GM18861 (cell line): Measurements from ENCODE around the gene MTA3.

Source experiments
- ATAC-seq: cut with Tn5 transposase; IDR thresholded peaks from one replicate; pipeline ENCODE4 v1.9.1; 2021; ENCODE audit not compliant: unreplicated experiment

MTA3 gene

GRCh38 chr2:42658306-42658705 lies 89.9 kb downstream of the MTA3 start:
- ATAC-seq: no peak

DNA sequence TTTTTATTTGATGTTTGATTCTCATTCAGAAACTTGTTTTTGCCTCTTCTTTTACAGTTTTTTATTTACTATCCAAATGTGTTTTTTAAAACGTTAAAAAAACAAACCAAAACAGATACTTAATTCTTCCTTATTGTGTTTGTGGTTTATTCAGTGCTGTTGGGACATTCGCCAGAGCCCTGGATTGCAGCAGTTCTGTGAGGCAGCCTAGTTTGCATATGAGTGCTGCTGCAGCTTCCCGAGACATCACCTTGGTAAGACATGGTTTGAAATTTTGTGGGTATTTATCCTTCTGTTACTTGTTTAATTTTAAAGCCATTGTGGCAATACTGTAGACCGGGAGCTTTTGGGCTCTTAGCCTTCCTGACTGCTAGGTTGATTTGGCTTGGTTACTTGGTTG lies 91.2 kb downstream of the MTA3 start:
- ATAC-seq: no peak

GRCh38 chr2:42663106-42663780 lies 94.8 kb downstream of the MTA3 start:
- peak; percentile 77 for ATAC-seq

DNA sequence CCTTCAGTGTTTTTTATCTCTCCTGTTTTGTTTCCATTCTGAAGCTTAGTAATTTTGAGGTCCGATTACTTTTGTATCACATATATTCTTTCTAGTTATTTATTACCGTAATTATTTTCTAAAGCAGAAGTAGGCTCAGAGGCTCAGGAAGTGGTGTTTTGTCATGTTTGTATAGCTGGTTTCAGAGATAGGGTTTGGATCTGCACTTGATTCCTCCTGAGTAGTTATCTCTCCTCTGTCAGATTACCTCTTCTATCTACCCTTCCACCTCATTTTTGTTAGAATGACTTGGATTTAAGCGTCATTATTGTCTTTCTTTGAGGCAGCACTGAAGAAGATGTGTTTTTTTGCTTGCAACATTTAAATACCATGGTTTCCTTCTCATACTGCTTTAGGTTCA lies 95.4 kb downstream of the MTA3 start:
- ATAC-seq: peak; percentile 54

- no peak for ATAC-seq
Observed at GRCh38 chr2:42673989-42674579, 105.7 kb downstream of the MTA3 start.

DNA sequence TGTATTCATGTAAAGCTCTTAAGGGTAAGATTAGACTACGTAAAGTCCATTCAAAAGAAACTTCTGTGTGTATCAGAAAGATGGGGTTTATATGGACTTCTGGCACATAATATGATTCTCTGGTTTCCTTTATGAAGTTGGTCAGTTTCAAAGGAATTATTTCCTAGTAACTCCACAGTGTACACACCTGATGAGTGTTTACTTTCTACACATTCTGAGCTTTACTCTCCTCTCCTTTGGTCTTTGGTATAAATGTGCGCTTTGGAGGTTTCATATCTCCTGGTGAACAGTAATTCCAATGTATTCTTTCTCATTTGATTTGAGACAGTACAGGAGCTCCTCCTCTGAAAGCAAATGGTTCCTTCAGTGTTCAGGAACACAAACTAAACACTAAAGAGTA lies 107.4 kb downstream of the MTA3 start:
- no peak for ATAC-seq

GRCh38 chr2:42685303-42685702 lies 116.9 kb downstream of the MTA3 start:
- no peak for ATAC-seq

GRCh38 chr2:42693013-42693615 lies 124.7 kb downstream of the MTA3 start:
- ATAC-seq: no peak

DNA sequence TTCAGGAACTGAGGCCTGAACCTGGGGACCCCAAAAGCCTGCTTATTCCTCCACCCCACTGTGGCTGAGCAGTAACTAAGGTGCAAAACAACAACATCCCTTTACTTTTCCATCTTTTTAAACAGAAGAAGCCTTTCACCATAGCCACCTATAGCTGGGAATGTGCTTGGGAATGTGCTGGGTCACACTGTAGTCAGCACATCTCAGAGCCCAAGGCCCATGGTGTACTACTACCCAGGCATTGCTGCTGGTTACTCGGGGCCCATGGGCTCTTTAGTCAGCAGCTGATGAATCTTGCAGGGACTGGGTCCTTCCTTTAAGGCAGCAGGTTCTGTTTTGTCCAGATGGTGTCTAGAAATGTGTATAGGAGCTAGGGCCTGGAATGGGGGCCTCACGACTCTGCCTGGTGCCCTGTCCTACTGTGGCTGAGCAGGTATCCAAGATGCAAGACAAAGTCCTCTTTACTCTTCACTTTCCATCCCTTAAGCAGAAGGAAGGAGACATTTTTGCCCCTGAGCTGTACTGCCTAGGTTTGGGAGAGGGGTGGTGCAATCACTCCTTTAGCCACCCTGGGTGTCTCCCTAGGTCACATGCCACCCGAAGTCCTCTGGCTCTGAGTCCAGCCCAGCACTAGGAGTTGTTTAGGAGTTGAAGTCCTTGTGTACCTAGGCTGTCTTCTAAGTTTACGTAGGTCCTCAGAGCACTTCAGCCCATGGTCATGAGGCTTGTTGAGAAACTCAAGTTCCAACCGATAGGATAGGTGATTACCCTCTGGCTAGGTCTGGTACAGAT lies 125.5 kb downstream of the MTA3 start:
- ATAC-seq: no peak

DNA sequence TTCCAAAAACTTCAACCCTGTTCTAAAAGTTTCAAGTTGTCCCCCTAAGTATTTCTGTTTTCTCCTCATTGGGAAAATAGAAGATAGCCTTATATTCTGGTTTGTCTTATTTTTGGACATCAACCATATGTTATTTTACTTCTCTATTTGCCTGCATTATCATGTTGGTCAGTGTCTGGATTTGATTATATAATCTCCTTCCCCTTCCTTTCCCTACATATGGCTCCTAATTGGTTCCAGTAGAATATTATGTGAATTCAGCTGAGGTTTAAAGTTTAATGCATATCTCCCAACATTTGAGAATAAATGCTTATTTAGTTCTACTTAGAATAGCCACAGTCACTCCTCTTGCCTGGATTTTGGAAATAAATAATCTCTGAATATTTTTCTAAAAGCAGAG lies 128.6 kb downstream of the MTA3 start:
- ATAC-seq: no peak

DNA sequence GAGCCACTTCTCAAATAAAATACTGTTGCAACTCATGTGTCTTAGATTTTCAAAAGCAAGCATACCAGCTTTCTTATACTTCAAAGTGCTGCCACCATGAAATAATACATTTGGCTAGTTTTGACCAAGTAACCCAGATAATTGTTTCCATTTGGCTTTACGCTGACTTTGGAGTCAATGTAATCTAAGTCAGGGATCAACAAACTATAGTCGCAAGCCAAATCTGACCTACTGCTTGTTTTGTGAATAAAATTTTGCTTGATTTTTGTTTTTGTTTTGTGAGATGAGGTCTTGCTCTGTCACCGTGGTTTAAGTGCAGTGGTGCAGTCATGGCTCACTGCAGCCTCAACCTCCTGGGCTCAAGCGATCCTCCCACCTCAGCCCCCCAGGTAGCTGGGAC lies 130.5 kb downstream of the MTA3 start:
- ATAC-seq: no peak

DNA sequence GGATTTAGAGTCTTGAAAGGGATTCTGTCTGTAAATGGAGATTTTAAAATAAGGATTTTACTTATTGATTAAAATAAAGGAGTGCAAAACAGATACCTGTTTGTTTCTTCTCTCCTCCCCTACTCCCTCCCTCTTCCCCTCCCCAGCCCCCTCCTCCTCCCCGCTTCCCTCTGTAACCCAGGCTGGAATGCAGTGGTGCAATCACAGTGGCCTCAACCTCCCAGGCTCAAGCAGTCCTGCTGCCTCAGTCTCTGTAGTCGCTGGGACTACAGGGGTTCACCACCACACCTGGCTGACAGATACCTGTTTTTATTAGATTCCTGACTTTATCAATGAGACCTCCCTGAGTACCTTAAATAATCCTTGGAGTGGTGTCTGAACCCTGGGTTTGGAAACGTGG lies 138.4 kb downstream of the MTA3 start:
- ATAC-seq: no peak

- ATAC-seq: no peak
Observed at GRCh38 chr2:42708179-42708578, 139.7 kb downstream of the MTA3 start.

GRCh38 chr2:42711896-42712295 lies 143.5 kb downstream of the MTA3 start:
- no peak for ATAC-seq

DNA sequence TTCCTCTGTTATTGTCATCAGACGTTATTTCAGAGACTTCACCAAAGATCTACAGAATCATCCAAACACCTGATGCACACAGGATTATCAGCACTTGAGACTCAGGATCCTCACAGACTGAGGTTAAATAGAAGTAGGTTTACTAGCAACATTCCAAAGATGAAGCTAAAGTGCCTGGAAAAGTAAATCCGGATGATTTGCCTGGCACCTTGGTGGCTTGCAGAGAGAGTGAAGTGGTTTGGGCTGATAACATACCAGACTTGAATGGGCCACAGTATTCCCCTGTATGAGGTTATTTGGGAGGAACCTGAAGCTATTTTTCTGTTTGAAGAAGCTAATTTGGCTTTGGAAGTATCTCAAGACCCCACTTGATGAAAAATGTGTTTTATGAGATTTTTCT lies 144.5 kb downstream of the MTA3 start:
- ATAC-seq: no peak

DNA sequence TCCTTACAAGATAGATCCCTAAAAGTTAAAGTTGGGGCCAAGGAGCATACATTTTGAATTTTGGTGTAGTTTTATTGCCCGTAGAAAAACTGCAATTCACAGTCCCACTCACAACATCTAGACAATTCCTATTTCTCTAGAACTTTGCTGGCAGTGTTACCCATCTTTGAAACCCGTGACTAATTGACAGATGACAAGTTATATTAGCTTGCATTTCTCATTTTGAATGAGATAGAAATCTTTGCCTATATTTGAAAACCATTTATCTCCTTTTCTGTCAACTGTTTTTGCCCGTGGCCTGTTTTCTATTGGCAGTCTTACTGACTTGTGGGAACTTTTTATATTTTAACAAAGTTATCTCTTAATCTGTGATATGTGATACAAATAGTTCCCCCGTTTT lies 145.5 kb downstream of the MTA3 start:
- no peak for ATAC-seq

- ATAC-seq: no peak
Observed at GRCh38 chr2:42714686-42715085, 146.3 kb downstream of the MTA3 start.

- no peak for ATAC-seq
Observed at GRCh38 chr2:42721898-42722297, 153.5 kb downstream of the MTA3 start.

DNA sequence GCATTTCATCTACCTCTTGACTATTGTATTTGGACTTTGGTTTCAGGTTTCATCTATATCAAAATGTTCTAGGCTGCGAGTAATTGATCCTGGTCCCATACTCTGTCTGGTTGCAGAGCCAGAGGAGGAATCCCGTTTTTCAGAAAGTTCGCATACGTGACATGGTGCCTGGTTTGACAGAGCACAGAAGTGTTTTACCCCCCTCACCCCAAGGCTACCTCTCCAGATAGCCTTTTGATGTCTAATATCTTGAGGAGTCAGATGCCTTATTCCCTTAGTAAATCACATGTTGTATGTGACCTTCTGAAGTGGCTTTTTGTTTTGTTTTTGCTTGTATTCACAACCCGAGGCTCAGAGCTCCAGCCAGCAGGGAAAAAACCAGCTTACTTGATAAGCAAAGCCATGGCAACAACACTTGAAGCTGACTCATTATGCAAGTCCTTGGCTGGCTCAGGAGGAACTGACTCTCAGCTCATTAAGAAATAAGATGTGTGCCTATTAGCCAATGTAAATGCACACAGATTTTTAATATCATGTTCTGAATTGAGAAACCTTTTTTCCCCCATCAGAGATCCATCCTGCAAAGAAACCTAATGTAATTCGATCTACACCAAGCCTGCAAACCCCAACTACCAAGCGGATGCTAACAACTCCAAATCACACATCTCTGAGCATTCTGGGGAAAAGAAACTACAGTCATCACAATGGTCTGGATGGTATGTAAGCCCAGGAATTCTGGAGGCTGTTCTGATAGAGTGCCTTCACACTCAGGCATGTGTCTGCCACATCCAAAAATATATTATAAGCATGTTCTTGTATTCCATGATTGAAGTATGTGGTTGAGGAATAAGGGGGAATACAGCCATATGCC lies 154.1 kb downstream of the MTA3 start:
- peak; percentile 99 for ATAC-seq

DNA sequence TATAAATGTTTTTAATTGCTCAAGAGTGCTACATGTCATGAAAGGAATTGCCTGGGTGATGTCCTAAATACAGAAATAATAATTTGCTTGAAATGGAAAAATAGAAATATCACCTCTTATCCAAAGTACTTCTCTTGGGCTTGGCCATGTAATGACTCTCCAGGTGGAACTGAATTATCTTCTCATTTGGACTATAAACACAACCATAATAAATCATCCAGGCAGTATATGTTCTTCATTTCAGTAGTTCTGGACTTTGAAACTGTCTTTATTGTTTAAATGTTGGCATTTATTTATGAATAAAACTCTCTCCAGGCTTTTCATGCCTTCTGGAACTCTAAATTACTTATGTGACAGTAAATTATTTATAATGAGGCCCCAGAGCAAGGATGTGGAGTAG lies 155.0 kb downstream of the MTA3 start:
- ATAC-seq: no peak

- no peak for ATAC-seq
Observed at GRCh38 chr2:42724886-42725285, 156.5 kb downstream of the MTA3 start.
